MCF 10A (cell line): Measurements from ENCODE around the gene DRGX. TPM values are rescaled to one million over a fixed set of nuclear protein-coding genes. Genes with fewer than 3 reads are reported as not detected.

Source experiments
- BruUV-seq: library from RNA; stranded (reverse); fragments of 400-500 nt; replicated peaks from 2 replicates; lab custom pipeline; 2021; lab: Mats Ljungman, UMichigan
- CTCF ChIA-PET: fragments of 300-600 bp; sonication (Branson Sonifier 250); formaldehyde crosslinking; extraction: SDS; loops from one replicate; lab custom pipeline; 2021; ENCODE audit warnings: antibody characterized with exemption, inconsistent platforms; lab: Yijun Ruan, JAX
- POLR2A ChIA-PET: fragments of 300-600, 350-650 bp; sonication (Branson Sonifier 250); formaldehyde crosslinking; extraction: SDS; loops from one replicate; lab custom pipeline; 2020; ENCODE audit warnings: antibody characterized with exemption, inconsistent platforms; lab: Yijun Ruan, JAX
- DNase-seq: peaks from one replicate; pipeline ENCODE4 v3.0.0-alpha.2; 2018; ENCODE audit not compliant: unreplicated experiment
- H3K27ac Mint-ChIP-seq: one replicate; pipeline ENCODE4 v1.8.0; 2022; ENCODE audit warnings: mild to moderate bottlenecking, low read depth, mixed read lengths; ENCODE audit not compliant: unreplicated experiment
- H3K27me3 Mint-ChIP-seq: one replicate; pipeline ENCODE4 v1.8.0; 2022; ENCODE audit warnings: mixed read lengths; ENCODE audit not compliant: insufficient read depth, unreplicated experiment
- H3K36me3 Mint-ChIP-seq: one replicate; pipeline ENCODE4 v1.8.0; 2022; ENCODE audit warnings: mild to moderate bottlenecking, moderate library complexity, mixed read lengths; ENCODE audit not compliant: insufficient read depth, unreplicated experiment
- H3K4me1 Mint-ChIP-seq: one replicate; pipeline ENCODE4 v1.8.0; 2022; ENCODE audit warnings: mixed read lengths; ENCODE audit not compliant: insufficient read depth, unreplicated experiment
- H3K4me3 Mint-ChIP-seq: one replicate; pipeline ENCODE4 v1.8.0; 2022; ENCODE audit warnings: mild to moderate bottlenecking, moderate library complexity, mixed read lengths; ENCODE audit not compliant: unreplicated experiment
- H3K9me3 Mint-ChIP-seq: one replicate; pipeline ENCODE4 v1.8.0; 2022; ENCODE audit warnings: mixed read lengths; ENCODE audit not compliant: unreplicated experiment
- intact Hi-C: fragments of 100-400 bp; cut with micrococcal nuclease; formaldehyde crosslinking; loops from 2 replicates; pipeline ENCODE4 v1.14.1; 2022
- total RNA-seq: library from RNA; stranded (reverse); gene quantifications from 2 replicates; pipeline ENCODE4 v1.2.3, GENCODE V29; 2022
- TF ChIP-seq, protein P1 (sequence below): fragments of 200-600 bp; IDR thresholded peaks from one replicate; pipeline ENCODE4 v1.8.0; 2022; ENCODE audit warnings: antibody characterized with exemption, mild to moderate bottlenecking; ENCODE audit not compliant: unreplicated experiment

Gene DRGX
- total RNA-seq, 1 experiment from 2014 or later, result not detected

DNA sequence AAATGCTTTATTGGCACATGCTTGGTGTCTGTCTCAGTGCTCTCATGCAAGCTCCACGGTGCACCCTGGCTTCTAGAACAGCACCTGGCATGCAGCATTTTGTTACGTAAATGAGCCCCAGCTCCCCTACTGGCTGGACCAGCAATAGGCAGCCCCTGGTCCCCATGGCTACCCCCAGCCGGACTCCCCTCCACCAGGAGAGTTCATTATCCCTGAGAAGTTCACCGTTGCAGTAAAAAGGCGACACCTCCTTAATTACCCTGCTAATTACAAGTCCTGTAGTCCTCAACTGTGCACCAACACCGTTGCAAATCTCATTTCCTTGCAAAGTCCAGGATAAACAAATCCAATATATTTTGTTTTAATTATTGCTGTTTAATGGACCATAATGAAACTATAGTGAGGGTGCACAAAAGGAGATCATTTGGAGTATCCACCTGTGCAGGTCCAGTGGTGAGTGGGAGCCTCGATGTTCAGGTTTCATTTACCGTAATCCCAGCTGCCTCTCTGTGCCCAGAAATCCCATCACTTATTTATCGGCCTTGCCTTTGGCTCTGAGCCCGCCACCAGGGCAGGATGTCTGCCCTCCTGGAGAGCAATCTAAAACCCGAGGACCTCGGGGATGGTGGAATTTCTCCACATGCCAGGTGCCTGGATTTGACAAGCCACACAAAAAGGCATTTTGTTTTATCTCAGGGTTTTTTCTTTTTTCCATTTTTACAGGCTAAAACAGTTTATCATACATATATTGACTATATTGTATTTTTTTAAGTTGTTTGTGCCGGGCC lies 12.8 kb upstream of the DRGX start:
- H3K9me3 Mint-ChIP-seq, result no peaks in the 10 kb centered on the region
- no peaks in the 10 kb centered on the region for H3K4me1 Mint-ChIP-seq
- no peaks in the 10 kb centered on the region for H3K36me3 Mint-ChIP-seq
- BruUV-seq, result no TSS peak
- TF ChIP-seq, protein P1, sequence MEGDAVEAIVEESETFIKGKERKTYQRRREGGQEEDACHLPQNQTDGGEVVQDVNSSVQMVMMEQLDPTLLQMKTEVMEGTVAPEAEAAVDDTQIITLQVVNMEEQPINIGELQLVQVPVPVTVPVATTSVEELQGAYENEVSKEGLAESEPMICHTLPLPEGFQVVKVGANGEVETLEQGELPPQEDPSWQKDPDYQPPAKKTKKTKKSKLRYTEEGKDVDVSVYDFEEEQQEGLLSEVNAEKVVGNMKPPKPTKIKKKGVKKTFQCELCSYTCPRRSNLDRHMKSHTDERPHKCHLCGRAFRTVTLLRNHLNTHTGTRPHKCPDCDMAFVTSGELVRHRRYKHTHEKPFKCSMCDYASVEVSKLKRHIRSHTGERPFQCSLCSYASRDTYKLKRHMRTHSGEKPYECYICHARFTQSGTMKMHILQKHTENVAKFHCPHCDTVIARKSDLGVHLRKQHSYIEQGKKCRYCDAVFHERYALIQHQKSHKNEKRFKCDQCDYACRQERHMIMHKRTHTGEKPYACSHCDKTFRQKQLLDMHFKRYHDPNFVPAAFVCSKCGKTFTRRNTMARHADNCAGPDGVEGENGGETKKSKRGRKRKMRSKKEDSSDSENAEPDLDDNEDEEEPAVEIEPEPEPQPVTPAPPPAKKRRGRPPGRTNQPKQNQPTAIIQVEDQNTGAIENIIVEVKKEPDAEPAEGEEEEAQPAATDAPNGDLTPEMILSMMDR, result no peak
- H3K27ac Mint-ChIP-seq, result no peak overlapping the region
- intact Hi-C loops, result loop anchor here (5.0 to 10.0 kb wide), 2 partner anchors 434 to 814 kb away; no protein-coding TSS in a partner anchor
- POLR2A ChIA-PET, result interaction anchor here (0.5 to 1.4 kb wide), 3 partner anchors 42 to 594 kb away, joined by 3 to 4 read pairs (median 4); no protein-coding TSS in a partner anchor
- peaks cover 54% of the 10 kb centered on the region for H3K27me3 Mint-ChIP-seq
- DNase-seq, result peak; percentile 11
- CTCF ChIA-PET, result interaction anchor here (0.5 to 2.8 kb wide), 34 partner anchors 8 to 1083 kb away, joined by 3 to 25 read pairs (median 4); no protein-coding TSS in a partner anchor
- H3K4me3 Mint-ChIP-seq, result no peak overlapping the region

DNA sequence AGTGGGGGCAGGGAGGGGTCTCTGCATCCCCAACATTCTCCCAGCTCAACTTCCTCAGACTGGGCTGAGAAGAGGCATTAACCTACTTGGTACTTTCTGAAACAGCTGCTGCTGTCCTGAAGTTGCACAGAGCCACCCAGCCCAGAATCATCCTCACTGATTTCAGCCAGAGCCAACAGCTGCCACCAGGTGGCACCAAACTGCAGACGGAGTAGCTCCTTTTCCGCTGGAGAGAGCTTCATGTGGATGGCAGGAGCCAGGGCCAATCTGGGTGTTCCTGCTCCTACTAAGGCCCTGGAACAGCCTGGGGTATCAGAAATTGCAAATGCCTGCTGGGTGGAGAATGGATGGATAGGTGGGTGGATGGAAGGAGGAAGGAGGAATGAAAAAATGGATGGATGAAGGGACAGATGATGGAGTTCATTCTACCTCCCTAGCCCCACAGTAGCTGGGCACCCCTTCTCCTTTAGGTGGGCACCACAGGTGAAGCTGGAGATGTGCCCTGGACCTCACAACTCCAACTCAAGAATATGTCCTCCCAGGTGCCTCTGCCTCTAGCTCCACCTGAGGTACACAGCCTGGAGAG lies 11.8 kb upstream of the DRGX start:
- CTCF ChIA-PET, result interaction anchor here (0.6 to 2.8 kb wide), 64 partner anchors 9 to 917 kb away, joined by 3 to 25 read pairs (median 4); partner anchors contain the start of gene ARHGAP22
- TF ChIP-seq, protein P1, result peak; percentile 85

DNA sequence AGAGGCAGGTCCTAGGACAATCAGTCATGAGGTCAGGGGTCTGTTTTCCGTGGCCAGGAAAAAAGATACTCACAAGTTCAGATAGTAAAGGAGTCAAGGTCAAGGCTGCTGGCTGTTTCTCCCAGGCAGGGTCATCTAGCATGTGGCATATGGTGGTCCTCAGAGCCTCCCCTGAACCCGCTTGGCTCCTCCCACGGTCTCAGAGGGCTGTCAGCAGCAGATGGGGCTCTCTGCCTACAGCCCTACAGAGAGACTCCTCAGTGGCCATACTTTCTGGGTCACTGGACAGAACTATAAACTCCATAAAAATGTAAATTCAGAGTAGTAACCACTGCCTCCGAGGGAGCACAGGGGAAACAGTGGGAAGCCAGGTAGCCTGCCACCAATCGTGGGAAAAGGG lies 11.3 kb upstream of the DRGX start:
- Mint-ChIP-seq H3K36me3 (no peaks in the 10 kb centered on the region), H3K27me3 (peaks cover 61% of the 10 kb centered on the region), H3K9me3 (no peaks in the 10 kb centered on the region), H3K4me1 (no peaks in the 10 kb centered on the region), H3K4me3 (no peak overlapping the region), H3K27ac (no peak overlapping the region)
- BruUV-seq, result no TSS peak
- intact Hi-C loops, result loop anchor here (1.0 to 10.0 kb wide), 3 partner anchors 432 to 815 kb away; no protein-coding TSS in a partner anchor
- no peak for DNase-seq
- POLR2A ChIA-PET, result interaction anchor here (1.1 to 1.4 kb wide), 2 partner anchors 71 to 95 kb away, joined by 3 to 4 read pairs; no protein-coding TSS in a partner anchor
- TF ChIP-seq, protein P1, result no peak
- CTCF ChIA-PET, result interaction anchor here (0.6 to 2.8 kb wide), 51 partner anchors 8 to 916 kb away, joined by 3 to 25 read pairs (median 4); no protein-coding TSS in a partner anchor

More for the DNA sequence above, 11.8 kb upstream of the DRGX start:
- Mint-ChIP-seq H3K4me1 (no peaks in the 10 kb centered on the region), H3K36me3 (no peaks in the 10 kb centered on the region), H3K27ac (no peak overlapping the region), H3K9me3 (no peaks in the 10 kb centered on the region), H3K4me3 (no peak overlapping the region), H3K27me3 (peaks cover 61% of the 10 kb centered on the region)
- DNase-seq, result peak; percentile 78
- BruUV-seq, result no TSS peak
- POLR2A ChIA-PET, result interaction anchor here (0.6 to 1.4 kb wide), 3 partner anchors 70 to 355 kb away, joined by 3 to 4 read pairs (median 3); no protein-coding TSS in a partner anchor
- intact Hi-C loops, result loop anchor here (1.0 to 10.0 kb wide), 3 partner anchors 433 to 815 kb away; no protein-coding TSS in a partner anchor
